Measurements from ENCODE around the gene BCL2L14.

DNA sequence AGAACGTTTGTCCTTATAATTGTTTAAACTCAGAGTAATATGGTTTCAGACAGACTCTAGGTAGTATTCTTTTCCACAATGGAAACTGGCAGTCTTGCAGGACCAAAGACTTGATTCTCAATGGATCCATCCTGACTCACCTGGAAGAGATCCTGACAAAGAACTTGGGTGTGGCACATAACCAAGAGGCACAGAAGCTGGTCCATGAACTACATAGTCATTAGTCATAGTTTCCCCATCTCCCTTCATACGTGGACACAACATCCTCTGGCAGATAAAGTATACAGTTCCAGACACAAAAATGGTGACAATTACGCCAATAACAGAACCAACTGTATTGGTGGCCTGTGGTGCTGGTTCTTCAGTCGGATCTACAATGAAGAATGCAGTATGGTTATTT, 55.8 kb downstream of the BCL2L14 start:
- TF ChIP-seq POLR2A (IDR thresholded peaks at IDR 0.05) = no peak
- TF ChIP-seq, protein P1, sequence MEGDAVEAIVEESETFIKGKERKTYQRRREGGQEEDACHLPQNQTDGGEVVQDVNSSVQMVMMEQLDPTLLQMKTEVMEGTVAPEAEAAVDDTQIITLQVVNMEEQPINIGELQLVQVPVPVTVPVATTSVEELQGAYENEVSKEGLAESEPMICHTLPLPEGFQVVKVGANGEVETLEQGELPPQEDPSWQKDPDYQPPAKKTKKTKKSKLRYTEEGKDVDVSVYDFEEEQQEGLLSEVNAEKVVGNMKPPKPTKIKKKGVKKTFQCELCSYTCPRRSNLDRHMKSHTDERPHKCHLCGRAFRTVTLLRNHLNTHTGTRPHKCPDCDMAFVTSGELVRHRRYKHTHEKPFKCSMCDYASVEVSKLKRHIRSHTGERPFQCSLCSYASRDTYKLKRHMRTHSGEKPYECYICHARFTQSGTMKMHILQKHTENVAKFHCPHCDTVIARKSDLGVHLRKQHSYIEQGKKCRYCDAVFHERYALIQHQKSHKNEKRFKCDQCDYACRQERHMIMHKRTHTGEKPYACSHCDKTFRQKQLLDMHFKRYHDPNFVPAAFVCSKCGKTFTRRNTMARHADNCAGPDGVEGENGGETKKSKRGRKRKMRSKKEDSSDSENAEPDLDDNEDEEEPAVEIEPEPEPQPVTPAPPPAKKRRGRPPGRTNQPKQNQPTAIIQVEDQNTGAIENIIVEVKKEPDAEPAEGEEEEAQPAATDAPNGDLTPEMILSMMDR (IDR thresholded peaks at IDR 0.05) = no peak

Data from body of pancreas (tissue), 4 donors.